ENCODE data around the gene RFTN1. TPM values are rescaled to one million over a fixed set of nuclear protein-coding genes. Genes with fewer than 3 reads are reported as not detected.

RFTN1 gene
- total RNA-seq, 1 experiment from 2014 or later: 4.5 TPM

DNA sequence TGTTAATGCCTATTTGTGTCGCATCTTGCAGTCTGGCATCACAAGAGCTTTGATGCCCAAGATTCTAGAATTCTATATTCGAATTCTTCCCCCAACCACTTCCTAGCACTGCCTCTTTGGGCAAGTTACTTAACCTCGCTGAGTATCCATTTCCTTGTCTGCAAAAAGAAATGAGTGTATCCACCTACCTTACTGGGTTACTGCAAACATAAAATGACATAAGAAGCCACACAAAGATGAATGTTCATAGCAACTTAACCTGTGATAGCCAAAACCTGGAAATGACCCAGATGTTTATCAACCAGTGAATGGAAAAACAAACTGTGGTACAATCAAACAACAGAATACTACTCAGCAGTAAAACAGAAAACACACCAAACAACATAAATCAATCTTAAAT is 24.9 kb downstream of the RFTN1 start:
- Mint-ChIP-seq H3K4me1 (ENCODE audit: insufficient read depth, unreplicated experiment) (no peaks in the 10 kb centered on the region), H3K9me3 (ENCODE audit: unreplicated experiment) (peaks cover 10% of the 10 kb centered on the region), H3K4me3 (ENCODE audit: unreplicated experiment) (no peak overlapping the region), H3K27ac (ENCODE audit: low read depth, unreplicated experiment) (no peak overlapping the region), H3K27me3 (ENCODE audit: insufficient read depth, unreplicated experiment) (no peaks in the 10 kb centered on the region), H3K36me3 (ENCODE audit: insufficient read depth, unreplicated experiment) (no peaks in the 10 kb centered on the region)
- DNase-seq (ENCODE audit: unreplicated experiment): no peak
- no TSS peak for BruUV-seq (replicated peaks)
- intact Hi-C loops (cut with micrococcal nuclease): no loop called here
- ChIA-PET POLR2A (no interaction called here), CTCF (interaction anchor here (0.6 kb wide), 1 partner anchor 190 kb away, joined by 3 read pairs; no protein-coding TSS in a partner anchor)
- TF ChIP-seq, protein P1, sequence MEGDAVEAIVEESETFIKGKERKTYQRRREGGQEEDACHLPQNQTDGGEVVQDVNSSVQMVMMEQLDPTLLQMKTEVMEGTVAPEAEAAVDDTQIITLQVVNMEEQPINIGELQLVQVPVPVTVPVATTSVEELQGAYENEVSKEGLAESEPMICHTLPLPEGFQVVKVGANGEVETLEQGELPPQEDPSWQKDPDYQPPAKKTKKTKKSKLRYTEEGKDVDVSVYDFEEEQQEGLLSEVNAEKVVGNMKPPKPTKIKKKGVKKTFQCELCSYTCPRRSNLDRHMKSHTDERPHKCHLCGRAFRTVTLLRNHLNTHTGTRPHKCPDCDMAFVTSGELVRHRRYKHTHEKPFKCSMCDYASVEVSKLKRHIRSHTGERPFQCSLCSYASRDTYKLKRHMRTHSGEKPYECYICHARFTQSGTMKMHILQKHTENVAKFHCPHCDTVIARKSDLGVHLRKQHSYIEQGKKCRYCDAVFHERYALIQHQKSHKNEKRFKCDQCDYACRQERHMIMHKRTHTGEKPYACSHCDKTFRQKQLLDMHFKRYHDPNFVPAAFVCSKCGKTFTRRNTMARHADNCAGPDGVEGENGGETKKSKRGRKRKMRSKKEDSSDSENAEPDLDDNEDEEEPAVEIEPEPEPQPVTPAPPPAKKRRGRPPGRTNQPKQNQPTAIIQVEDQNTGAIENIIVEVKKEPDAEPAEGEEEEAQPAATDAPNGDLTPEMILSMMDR (IDR thresholded peaks at IDR 0.05; ENCODE audit: unreplicated experiment): no peak

DNA sequence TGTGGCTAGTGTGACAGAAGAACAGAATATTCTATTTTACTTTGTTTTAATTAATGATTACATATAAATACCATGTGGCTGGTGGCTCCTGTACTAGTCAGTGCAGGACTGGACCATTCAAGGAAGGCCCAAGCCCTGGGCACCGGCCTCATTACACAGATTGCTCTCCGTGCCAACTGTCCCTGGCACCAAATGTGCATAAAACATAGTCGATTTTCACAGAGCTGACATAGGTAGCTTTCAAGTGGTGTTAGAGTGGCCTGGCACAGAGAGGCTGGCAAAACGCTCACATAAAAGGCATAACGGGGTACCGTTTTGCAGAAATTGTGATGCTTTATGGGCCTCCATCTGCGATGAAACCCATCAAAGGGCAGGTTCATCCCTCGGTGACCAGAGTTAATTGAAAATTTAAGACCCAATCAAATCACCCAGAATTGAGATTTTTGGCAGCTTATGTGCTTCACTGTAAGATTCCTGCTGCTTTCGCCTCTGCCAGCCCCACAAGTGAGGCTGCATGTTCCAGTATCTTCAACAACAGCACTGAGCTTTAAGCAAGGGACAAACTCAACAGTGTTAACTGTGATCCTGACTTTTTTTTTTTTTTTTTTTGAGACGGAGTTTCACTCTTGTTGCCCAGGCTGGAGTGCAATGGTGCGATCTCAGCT is 25.9 kb downstream of the RFTN1 start:
- Mint-ChIP-seq H3K36me3 (ENCODE audit: insufficient read depth, unreplicated experiment) (no peaks in the 10 kb centered on the region), H3K27ac (ENCODE audit: low read depth, unreplicated experiment) (no peak overlapping the region), H3K4me3 (ENCODE audit: unreplicated experiment) (no peak overlapping the region), H3K9me3 (ENCODE audit: unreplicated experiment) (peaks cover 10% of the 10 kb centered on the region), H3K27me3 (ENCODE audit: insufficient read depth, unreplicated experiment) (no peaks in the 10 kb centered on the region), H3K4me1 (ENCODE audit: insufficient read depth, unreplicated experiment) (no peaks in the 10 kb centered on the region)
- intact Hi-C loops (cut with micrococcal nuclease): no loop called here
- no peak for DNase-seq (ENCODE audit: unreplicated experiment)
- no TSS peak for BruUV-seq (replicated peaks)
- ChIA-PET POLR2A (no interaction called here), CTCF (no interaction called here)
- TF ChIP-seq, protein P1 (IDR thresholded peaks at IDR 0.05; ENCODE audit: unreplicated experiment): no peak

DNA sequence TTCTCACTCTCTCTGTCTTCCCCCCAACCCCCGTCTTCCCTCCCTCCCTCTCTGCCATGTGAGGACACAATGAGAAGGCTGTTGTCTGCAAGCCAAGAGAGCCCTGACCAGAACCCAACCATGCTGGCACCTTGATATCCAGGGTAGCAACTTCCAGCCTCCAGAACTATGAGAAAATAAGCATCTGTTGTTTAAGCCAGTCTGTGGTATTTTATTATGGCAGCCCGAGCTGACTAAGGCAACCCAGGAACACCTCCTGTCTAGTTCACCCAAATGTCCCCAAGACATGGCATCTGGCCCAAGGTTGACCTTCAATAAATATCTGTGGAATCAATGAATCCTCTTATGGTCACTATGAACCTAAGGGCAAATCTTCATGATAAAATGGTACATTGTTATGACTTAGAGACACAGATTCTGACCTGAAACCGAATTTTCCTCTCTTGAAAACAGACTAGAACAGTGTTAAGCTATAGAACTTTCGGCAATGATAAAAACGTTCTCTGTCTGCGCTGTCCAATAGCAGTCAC is 26.5 kb downstream of the RFTN1 start:
- no peak overlapping the region for H3K4me3 Mint-ChIP-seq (ENCODE audit: unreplicated experiment)
- TF ChIP-seq, protein P1 (IDR thresholded peaks at IDR 0.05; ENCODE audit: unreplicated experiment): no peak
- H3K36me3 Mint-ChIP-seq (ENCODE audit: insufficient read depth, unreplicated experiment): no peaks in the 10 kb centered on the region
- H3K4me1 Mint-ChIP-seq (ENCODE audit: insufficient read depth, unreplicated experiment): no peaks in the 10 kb centered on the region
- BruUV-seq (replicated peaks): no TSS peak
- no peak overlapping the region for H3K27ac Mint-ChIP-seq (ENCODE audit: low read depth, unreplicated experiment)
- ChIA-PET CTCF (interaction anchor here (0.6 kb wide), 1 partner anchor 109 kb away, joined by 3 read pairs; no protein-coding TSS in a partner anchor), POLR2A (no interaction called here)
- peaks cover 10% of the 10 kb centered on the region for H3K9me3 Mint-ChIP-seq (ENCODE audit: unreplicated experiment)
- H3K27me3 Mint-ChIP-seq (ENCODE audit: insufficient read depth, unreplicated experiment): no peaks in the 10 kb centered on the region
- intact Hi-C loops (cut with micrococcal nuclease): no loop called here
- DNase-seq (ENCODE audit: unreplicated experiment): no peak

DNA sequence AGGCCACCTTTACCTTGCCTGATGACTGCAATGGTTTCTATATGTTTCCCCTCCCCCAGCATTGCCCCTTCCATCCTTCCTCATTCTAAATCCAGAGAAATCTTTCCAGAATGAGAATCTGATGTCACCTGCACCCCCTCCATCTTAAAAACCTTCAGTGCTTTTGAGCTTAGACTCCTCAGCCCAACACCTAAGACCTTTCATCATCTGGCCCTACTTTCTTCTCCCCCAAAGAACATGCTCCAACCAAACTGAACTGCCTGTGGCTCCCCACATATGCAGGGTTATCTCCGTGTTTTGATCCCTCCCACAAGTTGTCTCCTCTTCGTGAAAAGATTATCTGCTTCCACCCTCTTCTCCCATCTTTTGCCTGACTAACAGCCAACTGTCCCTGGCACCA is 27.3 kb downstream of the RFTN1 start:
- Mint-ChIP-seq H3K36me3 (ENCODE audit: insufficient read depth, unreplicated experiment) (no peaks in the 10 kb centered on the region), H3K4me1 (ENCODE audit: insufficient read depth, unreplicated experiment) (no peaks in the 10 kb centered on the region), H3K27me3 (ENCODE audit: insufficient read depth, unreplicated experiment) (no peaks in the 10 kb centered on the region), H3K4me3 (ENCODE audit: unreplicated experiment) (no peak overlapping the region), H3K27ac (ENCODE audit: low read depth, unreplicated experiment) (no peak overlapping the region), H3K9me3 (ENCODE audit: unreplicated experiment) (peaks cover 6% of the 10 kb centered on the region)
- ChIA-PET CTCF (no interaction called here), POLR2A (no interaction called here)
- intact Hi-C loops (cut with micrococcal nuclease): no loop called here
- BruUV-seq (replicated peaks): no TSS peak
- TF ChIP-seq, protein P1 (IDR thresholded peaks at IDR 0.05; ENCODE audit: unreplicated experiment): no peak
- no peak for DNase-seq (ENCODE audit: unreplicated experiment)
